Posterior vena cava (tissue), 2 donors: Measurements from ENCODE around the gene THAP5. TPM values are rescaled to one million over a fixed set of nuclear protein-coding genes. Genes with fewer than 3 reads are reported as not detected.
"Not testable (repeated sequence)": the region's sequence is repeated elsewhere in the genome, so short reads cannot be mapped to it uniquely, and the experiment has no call there.

ENCODE experiments used
- DNase-seq: peaks from one replicate; pipeline ENCODE4 v3.0.0-alpha.2; 2020; ENCODE audit warnings: low spot score
- intact Hi-C, 2 donors: fragments of 100-400 bp; cut with DNase I; formaldehyde crosslinking; loops; one replicate each; pipeline versions ENCODE4 v1.14.1 to v1.14.2; 2022 to 2023
- total RNA-seq, 2 donors: library from RNA; stranded (reverse); fragmentation: NEBNext Ultra II Directional; extraction: Animal tissue kit (Norgen Biotek cat#: 25700); gene quantifications; one replicate each; pipeline ENCODE4 v1.2.1, GENCODE V29; 2021
- donor health status: DM: yes; HTN: yes; CAD: no.
- donor health status: DM: yes; HTN: yes; CAD: no.

The THAP5 gene
- total RNA-seq, 2 donors from 2014 or later, result 21.3 to 27.9 TPM

DNA sequence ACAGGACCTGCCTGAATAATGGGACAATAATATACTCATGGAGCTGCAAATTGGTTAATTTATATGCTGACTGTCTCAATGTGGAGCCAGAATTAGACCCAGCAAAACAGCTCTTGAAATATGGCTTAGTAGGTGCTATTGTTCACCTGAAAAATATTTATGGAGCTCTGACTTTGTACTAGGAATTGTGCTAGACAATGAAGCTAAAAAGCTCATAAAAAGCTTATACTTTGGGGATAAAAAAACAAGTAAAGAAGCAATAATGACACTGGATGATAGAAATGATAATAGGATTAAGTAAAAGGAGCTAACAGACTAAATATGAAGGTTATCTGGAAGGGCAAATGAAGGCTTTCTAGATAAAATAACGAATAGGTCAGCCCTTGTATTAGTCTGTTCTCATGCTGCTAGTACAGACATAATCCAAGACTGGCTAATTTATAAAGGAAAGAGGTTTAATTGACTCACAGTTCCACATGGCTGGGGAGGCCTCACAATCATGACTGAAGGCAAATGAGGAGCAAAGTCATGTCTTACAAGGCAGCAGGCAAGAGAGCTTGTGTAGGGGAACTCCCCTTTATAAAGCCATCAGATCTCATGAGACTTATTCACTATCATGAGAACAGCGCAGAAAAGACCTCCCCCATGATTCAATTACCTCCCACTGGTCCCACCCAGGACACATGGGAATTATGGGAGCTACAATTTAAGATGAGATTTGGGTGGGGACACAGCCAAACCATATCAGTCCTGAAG, 21.2 kb downstream of the THAP5 start:
- DNase-seq, intact Hi-C loops: not testable (repeated sequence)

DNA sequence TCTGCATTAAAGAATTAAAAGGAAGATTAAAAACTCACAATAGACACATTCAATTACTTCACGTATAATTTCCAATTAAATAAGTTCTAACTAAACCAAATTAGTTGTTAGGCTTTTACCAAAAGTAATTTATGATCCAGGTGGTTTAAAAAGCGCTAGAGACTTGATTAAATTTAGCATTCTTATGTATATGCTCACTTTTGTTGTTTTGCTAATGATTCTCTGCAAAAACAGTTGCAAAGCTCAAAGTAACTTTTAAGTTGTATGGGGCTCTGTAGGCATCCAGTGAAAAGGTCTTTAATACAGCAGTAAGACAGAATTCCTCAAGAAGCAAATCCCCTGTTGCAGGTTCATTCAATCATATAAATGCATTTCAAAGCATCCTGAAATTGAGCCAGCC, 28.0 kb downstream of the THAP5 start:
- DNase-seq, result no peak
- intact Hi-C loops, result no loop called here

GRCh38 chr7:108538685-108539084, 30.8 kb downstream of the THAP5 start:
- intact Hi-C loops, DNase-seq: not testable (repeated sequence)

DNA sequence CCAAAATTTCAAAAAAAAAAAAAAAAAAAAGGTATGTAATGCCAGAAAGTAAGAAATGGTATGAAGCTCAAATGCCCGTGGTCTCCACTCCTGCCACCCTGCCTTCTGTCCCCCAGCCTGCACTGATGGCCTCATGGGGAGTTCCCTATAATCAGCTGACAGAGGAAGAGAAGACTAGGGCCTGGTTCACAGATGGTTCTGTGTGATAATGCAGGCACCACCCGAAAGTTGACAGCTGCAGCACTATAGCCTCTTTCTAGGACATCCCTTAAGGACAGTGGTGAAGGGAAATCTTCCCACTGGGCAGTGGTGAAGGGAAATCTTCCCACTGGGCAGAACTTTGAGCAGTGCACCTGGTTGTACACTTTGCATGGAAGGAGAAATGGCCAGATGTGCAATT, 31.3 kb downstream of the THAP5 start:
- DNase-seq, intact Hi-C loops: not testable (repeated sequence)

DNA sequence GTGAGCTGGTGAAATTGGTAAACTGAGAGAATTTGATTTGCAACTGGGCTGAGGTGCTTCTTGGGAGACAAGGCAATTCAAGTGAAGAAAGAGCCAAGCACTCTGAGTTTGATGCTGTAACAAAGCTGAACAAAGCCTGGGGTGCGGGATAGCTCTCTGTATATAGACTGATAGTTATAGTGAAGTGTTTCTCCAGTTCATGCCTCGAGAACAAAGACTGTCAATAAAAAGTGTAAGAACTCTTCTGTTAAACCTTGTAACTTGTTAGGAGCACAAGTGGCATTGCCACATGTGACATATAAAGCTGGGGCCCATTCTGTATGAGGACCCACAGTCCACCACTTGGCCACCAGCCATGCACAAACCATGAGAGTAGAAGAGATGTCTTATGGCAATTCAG, 32.3 kb downstream of the THAP5 start:
- intact Hi-C loops, result no loop called here
- DNase-seq, result no peak

DNA sequence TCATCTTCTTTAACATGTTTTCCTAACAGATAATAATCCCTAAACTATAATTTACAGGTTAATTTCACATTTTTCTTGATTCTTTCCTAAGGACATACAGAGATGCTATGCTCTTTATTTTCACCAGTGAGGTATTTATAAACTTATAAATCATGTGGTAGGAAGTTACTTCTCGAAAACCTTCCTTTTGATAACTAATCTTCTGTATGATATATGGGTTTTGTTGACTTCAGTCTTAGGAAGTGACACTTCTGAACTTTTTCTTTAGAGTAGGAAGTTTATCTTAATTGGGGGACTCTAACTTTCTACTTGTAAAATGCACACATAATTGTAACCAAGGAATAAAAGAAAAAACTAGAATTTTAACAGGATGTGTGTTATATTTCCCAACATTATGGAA, 33.8 kb downstream of the THAP5 start:
- intact Hi-C loops, result no loop called here
- DNase-seq, result no peak

- intact Hi-C loops, result no loop called here
- no peak for DNase-seq
Observed at GRCh38 chr7:108535257-108535656, 34.2 kb downstream of the THAP5 start.

- intact Hi-C loops, result no loop called here
- DNase-seq, result no peak
Observed at GRCh38 chr7:108533712-108534111, 35.8 kb downstream of the THAP5 start.

GRCh38 chr7:108529341-108529740, 40.2 kb downstream of the THAP5 start:
- DNase-seq, result no peak
- intact Hi-C loops, result no loop called here

- no peak for DNase-seq
- intact Hi-C loops, result no loop called here
Observed at GRCh38 chr7:108528183-108528712, 41.3 kb downstream of the THAP5 start.

- DNase-seq, result no peak
- intact Hi-C loops, result no loop called here
Observed at GRCh38 chr7:108526768-108527017, 42.8 kb downstream of the THAP5 start.

GRCh38 chr7:108525985-108526767, 43.3 kb downstream of the THAP5 start, which contains the start of gene PNPLA8:
TSS of gene PNPLA8 (minus strand) at chr7:108526135. CDS start at chr7:108515491, 10,644 bp downstream.
- DNase-seq, result peak; percentile 100
- intact Hi-C loops, result no loop called here

- DNase-seq, result no peak
- intact Hi-C loops, result no loop called here
Observed at GRCh38 chr7:108525327-108525984, 44.0 kb downstream of the THAP5 start.

GRCh38 chr7:108522780-108523179, 46.7 kb downstream of the THAP5 start:
- intact Hi-C loops, result loop anchor here in 1 of 2 donors (5.0 kb wide), 1 partner anchor 45 kb away; the partner anchor contains the start of genes DNAJB9 and THAP5
- DNase-seq, result no peak

- intact Hi-C loops, result no loop called here
- DNase-seq, result no peak
Observed at GRCh38 chr7:108517951-108518350, 51.6 kb downstream of the THAP5 start.

- no peak for DNase-seq
- intact Hi-C loops, result no loop called here
Observed at GRCh38 chr7:108515630-108516029, 53.9 kb downstream of the THAP5 start.

DNA sequence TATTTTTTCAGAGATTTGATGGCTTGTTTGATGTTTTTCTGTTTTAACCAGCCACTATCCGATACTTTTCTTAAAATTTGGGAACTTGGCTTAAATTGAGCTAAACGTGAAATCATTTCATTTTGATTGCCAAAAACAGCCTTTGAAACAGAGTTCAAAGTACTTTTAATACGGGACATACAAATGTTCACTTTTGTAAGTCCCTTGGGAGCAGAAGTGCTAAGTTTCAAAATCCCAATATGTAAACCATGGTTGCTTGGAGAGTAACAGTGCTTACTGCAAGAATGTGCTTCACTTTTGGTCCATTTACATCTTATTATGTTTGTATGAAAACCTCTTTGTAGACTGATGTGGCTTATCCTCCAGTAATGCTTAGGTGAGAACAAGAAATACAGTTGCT, 54.5 kb downstream of the THAP5 start:
- no peak for DNase-seq
- intact Hi-C loops, result no loop called here
